MV-4-11 (cell line): Measurements from ENCODE around the gene BSG.
"Not testable (repeated sequence)": the region's sequence is repeated elsewhere in the genome, so short reads cannot be mapped to it uniquely, and the experiment has no call there.

Source experiments
- DNase-seq: peaks from one replicate; lab custom pipeline; 2025; lab: John Stamatoyannopoulos, UW

BSG gene

GRCh38 chr19:620166-620862, 47.9 kb downstream of the BSG start:
- no peak for DNase-seq

GRCh38 chr19:621191-621590, 48.8 kb downstream of the BSG start:
- not testable (repeated sequence) for DNase-seq

- no peak for DNase-seq
Observed at GRCh38 chr19:621819-622218, 49.4 kb downstream of the BSG start.

GRCh38 chr19:622666-623065, 50.3 kb downstream of the BSG start:
- DNase-seq: no peak

GRCh38 chr19:623175-623916, 51.0 kb downstream of the BSG start:
- no peak for DNase-seq

- DNase-seq: peak; percentile 26
Observed at GRCh38 chr19:623974-624373, 51.6 kb downstream of the BSG start.

GRCh38 chr19:624433-625109, 52.2 kb downstream of the BSG start:
- DNase-seq: no peak

GRCh38 chr19:625257-625656, 52.9 kb downstream of the BSG start:
- no peak for DNase-seq

GRCh38 chr19:626566-626965, 54.2 kb downstream of the BSG start:
- peak; percentile 93 for DNase-seq

- DNase-seq: no peak
Observed at GRCh38 chr19:628168-628567, 55.8 kb downstream of the BSG start.

- DNase-seq: not testable (repeated sequence)
Observed at GRCh38 chr19:629515-629914, 57.1 kb downstream of the BSG start.

- DNase-seq: no peak
Observed at GRCh38 chr19:629961-630714, 57.7 kb downstream of the BSG start.

GRCh38 chr19:632579-633067, 60.2 kb downstream of the BSG start:
- peak; percentile 78 for DNase-seq
